HG02623 (cell line): ENCODE results near the gene SMAD3.

Experiments
- ATAC-seq: cut with Tn5 transposase; IDR thresholded peaks from one replicate; pipeline ENCODE4 v1.9.1; 2021; ENCODE audit warnings: moderate library complexity; ENCODE audit not compliant: unreplicated experiment

Gene SMAD3

DNA sequence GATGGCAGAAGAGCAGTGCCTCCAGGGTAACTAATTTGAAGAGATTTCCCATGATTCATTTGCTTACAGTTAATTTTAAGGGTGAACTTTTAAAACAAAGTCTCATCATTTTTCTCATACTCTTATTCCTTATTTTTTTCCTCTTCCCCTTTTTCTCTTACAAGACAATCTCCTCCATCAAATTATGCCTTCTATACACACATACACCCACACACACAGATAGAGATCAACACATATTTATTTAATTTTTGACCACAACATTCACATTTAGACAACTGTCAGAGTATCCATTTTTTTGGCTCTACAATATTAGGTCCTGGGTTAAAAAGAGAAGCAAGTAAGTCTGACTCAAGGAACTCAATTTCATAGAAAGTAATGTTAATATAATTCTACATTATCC is 151.5 kb downstream of the SMAD3 start:
- ATAC-seq, result no peak

- no peak for ATAC-seq
Observed at GRCh38 chr15:67218428-67218827, 153.0 kb downstream of the SMAD3 start.

- no peak for ATAC-seq
Observed at GRCh38 chr15:67219288-67219687, 153.9 kb downstream of the SMAD3 start.

GRCh38 chr15:67224889-67225288 is 159.5 kb downstream of the SMAD3 start:
- no peak for ATAC-seq

DNA sequence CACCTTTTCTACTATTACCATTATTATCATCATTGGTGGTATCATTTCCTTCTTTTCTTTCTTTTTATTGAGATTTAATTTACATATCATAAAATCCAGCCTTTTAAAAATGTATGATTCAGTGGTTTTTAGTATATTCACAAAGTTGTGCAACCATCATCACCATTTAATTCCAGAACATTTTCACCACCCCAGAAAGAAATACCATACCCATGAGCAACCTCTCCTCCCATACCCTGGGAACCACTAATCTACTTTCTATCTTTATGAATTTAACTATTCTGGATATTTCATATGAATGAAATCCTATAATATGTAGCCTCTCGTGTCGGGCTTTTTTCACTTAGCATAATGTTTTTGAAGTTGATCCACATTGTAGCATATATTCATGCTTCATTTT is 159.9 kb downstream of the SMAD3 start:
- no peak for ATAC-seq

DNA sequence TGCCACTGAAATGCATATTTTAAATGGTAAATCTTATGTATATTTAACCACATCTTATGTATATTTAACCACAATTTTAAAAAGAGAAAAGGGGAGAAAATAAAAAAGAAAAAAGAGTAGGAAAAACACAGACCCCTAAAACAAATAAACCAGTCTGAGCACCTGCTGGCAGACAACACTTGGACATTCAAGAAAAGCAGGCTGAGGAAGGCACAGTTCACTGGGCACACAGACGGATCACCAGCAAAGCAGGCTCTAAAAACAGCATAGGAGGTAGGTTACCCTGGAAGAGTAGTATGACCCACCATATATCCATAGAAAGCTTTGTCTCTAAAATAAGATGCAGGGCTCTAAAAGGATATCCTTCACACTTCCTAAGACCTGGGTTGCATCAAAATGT is 162.0 kb downstream of the SMAD3 start:
- ATAC-seq, result no peak

DNA sequence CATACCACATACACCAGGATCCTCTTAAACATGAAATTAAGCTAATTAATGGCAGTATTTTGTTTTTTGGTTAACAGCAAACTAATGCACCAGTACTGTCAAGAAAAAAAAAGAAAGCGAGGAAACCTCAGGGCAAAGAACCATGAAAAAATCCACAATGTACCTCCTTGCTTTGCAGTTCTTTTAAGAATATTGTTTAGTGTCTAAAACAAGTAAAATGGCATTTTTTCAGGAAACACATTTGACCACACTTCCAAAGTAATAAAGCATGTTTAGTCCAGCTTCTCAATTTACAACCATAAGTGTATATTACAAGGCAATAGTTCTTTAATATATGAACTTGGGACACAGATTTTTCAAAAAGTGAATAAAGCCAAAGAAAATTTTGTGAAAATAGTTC is 162.4 kb downstream of the SMAD3 start:
- no peak for ATAC-seq

DNA sequence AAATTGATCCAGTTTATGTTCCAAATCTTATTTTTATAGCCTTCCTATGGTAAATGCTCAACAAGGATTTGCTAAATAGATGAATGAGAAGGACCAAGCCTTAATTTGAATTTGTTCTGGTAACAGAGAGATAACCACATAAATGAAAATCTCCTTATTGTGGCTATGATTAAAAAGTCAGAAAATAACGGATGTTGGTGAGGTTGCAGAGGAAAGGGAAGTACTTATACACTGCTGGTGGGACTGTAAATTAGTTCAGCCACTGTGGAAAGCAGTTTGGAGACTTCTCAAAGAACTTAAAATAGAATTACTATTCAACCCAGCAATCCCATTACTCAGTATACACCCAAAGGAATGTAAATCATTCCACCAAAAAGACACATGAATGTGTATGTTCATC is 162.9 kb downstream of the SMAD3 start:
- ATAC-seq, result no peak

DNA sequence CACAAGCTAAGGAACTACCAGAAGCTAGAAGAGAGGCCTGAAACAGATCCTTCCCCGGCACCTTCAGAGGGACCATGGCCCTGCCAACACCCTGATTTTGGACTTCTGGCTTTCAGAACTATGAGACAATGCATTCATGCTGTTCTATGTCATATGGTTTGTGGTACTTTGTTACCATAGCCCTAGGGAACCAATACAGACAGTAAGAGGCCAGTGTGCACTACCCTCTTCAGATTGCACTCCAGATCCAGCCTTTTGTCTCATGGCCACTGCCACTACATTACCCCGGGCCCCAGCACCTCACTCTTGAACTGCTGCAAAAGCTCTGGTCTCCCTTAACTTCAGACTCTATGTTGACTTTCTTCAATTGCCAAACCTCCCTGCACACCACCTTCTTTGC is 165.1 kb downstream of the SMAD3 start:
- ATAC-seq, result no peak

DNA sequence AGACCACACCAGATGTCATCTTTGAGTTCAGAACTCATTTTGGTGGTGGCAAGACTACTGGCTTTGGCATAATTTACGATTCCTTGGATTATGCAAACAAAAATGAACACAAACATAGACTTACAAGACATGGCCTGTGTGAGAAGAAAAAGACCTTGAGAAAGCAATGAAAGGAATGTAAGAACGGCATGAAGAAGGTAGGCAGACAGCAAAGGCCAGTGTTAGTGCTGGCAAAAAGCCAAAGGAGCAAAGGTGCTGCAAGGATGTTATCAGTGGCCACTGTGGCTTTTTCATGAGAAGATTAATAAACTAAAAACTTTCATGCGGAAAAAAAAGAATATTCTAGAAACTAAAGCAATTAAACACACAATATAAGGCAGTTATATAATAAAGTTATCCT is 167.2 kb downstream of the SMAD3 start:
- ATAC-seq, result no peak

- ATAC-seq, result no peak
Observed at GRCh38 chr15:67240235-67241131, 175.1 kb downstream of the SMAD3 start.

- no peak for ATAC-seq
Observed at GRCh38 chr15:67241132-67241855, 175.9 kb downstream of the SMAD3 start.

DNA sequence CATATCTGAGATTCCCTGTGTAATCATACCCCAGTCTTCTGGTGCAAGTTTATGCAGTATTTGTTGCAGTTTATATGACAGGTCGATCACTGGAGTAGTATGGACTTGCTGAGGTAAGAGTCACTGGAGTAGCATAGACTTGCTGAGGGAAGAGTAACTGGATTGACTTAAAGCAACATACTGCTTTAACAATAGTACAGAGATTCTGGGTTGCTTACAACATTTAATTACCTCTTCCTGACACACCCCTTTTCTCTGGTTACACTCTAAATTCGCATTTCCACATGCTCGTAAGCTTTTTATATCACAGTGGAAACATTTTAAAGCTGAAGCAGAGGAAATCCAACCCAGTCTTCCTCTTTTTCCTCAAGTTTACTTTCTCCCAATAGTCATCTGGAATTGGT is 177.3 kb downstream of the SMAD3 start:
- ATAC-seq, result no peak
